ENCODE results near the gene SPSB3. TPM values are rescaled to one million over a fixed set of nuclear protein-coding genes. Genes with fewer than 3 reads are reported as not detected.

SPSB3 gene
- total and polyA plus RNA-seq, 2 of the 13 experiments (the other 11 are each of a cell fraction or from before 2014, with no cell fraction given), result 13.2 to 21.9 TPM

DNA sequence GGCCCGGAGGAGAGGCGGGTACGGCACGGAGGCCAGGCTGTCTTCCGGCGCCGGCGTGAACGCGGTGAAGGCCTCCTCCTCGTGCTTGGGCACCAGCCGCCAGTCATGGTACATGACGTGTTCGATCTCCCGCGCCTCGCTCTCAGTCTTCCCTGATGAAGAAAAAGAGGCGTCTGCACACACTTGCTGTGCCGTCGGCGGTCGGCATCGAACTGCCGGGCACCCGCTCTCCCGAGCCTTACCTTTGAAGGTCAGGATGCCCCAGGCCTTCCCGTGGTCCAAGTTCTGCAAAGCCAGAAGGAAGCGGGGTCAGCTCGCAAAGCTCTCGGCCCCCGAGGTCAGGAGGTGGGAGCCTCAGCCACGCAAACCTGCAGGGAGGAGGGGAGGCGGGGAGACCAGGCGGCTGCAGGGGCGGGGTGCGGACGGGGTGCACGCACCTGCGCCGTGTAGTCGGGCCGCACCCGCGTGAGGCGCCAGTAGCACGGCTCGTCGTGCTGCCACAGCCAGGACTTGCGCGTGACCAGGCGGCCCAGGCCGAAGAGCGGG is 9.9 kb downstream of the SPSB3 start, which contains the start of gene EME2 (continued):
- TF ChIP-seq RBM22 (optimal IDR thresholded peaks at IDR 0.05; ENCODE audit: low read length), result no peak
- TF ChIP-seq, protein P1, sequence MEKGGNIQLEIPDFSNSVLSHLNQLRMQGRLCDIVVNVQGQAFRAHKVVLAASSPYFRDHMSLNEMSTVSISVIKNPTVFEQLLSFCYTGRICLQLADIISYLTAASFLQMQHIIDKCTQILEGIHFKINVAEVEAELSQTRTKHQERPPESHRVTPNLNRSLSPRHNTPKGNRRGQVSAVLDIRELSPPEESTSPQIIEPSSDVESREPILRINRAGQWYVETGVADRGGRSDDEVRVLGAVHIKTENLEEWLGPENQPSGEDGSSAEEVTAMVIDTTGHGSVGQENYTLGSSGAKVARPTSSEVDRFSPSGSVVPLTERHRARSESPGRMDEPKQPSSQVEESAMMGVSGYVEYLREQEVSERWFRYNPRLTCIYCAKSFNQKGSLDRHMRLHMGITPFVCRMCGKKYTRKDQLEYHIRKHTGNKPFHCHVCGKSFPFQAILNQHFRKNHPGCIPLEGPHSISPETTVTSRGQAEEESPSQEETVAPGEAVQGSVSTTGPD (CRISPR knock-in tag; IDR thresholded peaks at IDR 0.05), result no peak
- TF ChIP-seq KLF13 (CRISPR knock-in tag; IDR thresholded peaks at IDR 0.05), result peak; percentile 96
- TF ChIP-seq MAX (IDR thresholded peaks at IDR 0.05), result peak; percentile 35; the same call in 1 of the 2 replicates
- no peak for TF ChIP-seq NONO (IDR thresholded peaks at IDR 0.05)
- TF ChIP-seq NONO (CRISPR knock-in tag; conservative IDR thresholded peaks at IDR 0.05), result no peak
- TF ChIP-seq, protein P2, sequence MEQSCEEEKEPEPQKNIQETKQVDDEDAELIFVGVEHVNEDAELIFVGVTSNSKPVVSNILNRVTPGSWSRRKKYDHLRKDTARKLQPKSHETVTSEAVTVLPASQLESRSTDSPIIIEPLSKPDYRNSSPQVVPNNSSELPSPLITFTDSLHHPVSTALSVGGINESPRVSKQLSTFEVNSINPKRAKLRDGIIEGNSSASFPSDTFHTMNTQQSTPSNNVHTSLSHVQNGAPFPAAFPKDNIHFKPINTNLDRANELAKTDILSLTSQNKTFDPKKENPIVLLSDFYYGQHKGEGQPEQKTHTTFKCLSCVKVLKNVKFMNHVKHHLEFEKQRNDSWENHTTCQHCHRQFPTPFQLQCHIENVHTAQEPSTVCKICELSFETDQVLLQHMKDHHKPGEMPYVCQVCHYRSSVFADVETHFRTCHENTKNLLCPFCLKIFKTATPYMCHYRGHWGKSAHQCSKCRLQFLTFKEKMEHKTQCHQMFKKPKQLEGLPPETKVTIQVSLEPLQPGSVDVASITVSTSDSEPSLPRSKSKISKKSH (CRISPR knock-in tag; IDR thresholded peaks at IDR 0.05; ENCODE audit: borderline replicate concordance), result no peak
- TF ChIP-seq PHF21A (CRISPR knock-in tag; IDR thresholded peaks at IDR 0.05), result no peak
- TF ChIP-seq ZNF703 (CRISPR knock-in tag; IDR thresholded peaks at IDR 0.05; ENCODE audit: borderline replicate concordance), result peak; percentile 3; the same call in 1 of the 2 replicates
- TF ChIP-seq, protein P3, sequence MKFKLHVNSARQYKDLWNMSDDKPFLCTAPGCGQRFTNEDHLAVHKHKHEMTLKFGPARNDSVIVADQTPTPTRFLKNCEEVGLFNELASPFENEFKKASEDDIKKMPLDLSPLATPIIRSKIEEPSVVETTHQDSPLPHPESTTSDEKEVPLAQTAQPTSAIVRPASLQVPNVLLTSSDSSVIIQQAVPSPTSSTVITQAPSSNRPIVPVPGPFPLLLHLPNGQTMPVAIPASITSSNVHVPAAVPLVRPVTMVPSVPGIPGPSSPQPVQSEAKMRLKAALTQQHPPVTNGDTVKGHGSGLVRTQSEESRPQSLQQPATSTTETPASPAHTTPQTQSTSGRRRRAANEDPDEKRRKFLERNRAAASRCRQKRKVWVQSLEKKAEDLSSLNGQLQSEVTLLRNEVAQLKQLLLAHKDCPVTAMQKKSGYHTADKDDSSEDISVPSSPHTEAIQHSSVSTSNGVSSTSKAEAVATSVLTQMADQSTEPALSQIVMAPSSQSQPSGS (CRISPR knock-in tag; IDR thresholded peaks at IDR 0.05), result no peak
- TF ChIP-seq ZNF781 (CRISPR knock-in tag; IDR thresholded peaks at IDR 0.05; ENCODE audit: borderline replicate concordance, not compliant biosample characterization), result no peak
- no peak; the same call in 1 of the 2 replicates for TF ChIP-seq DR1 (CRISPR knock-in tag; IDR thresholded peaks at IDR 0.05)
- TF ChIP-seq ZNF501 (CRISPR knock-in tag; IDR thresholded peaks at IDR 0.05), result no peak; the same call in 1 of the 2 replicates
- TF ChIP-seq IRF2 (CRISPR knock-in tag; IDR thresholded peaks at IDR 0.05), result 0 out of 2 replicates have a peak, but pooled peaks have one; percentile 11
- TF ChIP-seq LCORL (IDR thresholded peaks at IDR 0.05), result no peak
- no peak for TF ChIP-seq LCORL (CRISPR knock-in tag; IDR thresholded peaks at IDR 0.05)
- peak; percentile 26; the same call in 1 of the 2 replicates for TF ChIP-seq ZNF724P (CRISPR knock-in tag; IDR thresholded peaks at IDR 0.05; ENCODE audit: borderline replicate concordance)
- no peak for TF ChIP-seq ZNF34 (CRISPR knock-in tag; IDR thresholded peaks at IDR 0.05; ENCODE audit: borderline replicate concordance)
- TF ChIP-seq, protein P4, sequence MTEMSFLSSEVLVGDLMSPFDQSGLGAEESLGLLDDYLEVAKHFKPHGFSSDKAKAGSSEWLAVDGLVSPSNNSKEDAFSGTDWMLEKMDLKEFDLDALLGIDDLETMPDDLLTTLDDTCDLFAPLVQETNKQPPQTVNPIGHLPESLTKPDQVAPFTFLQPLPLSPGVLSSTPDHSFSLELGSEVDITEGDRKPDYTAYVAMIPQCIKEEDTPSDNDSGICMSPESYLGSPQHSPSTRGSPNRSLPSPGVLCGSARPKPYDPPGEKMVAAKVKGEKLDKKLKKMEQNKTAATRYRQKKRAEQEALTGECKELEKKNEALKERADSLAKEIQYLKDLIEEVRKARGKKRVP (CRISPR knock-in tag; IDR thresholded peaks at IDR 0.05), result no peak
- peak; percentile 45 for TF ChIP-seq RBM39 (IDR thresholded peaks at IDR 0.05; ENCODE audit: low read depth, low read length, poor library complexity, severe bottlenecking)
- TF ChIP-seq ZNF234 (CRISPR knock-in tag; conservative IDR thresholded peaks at IDR 0.05), result 0 out of 2 replicates have a peak, but pooled peaks have one; percentile 53
- no peak for TF ChIP-seq KDM5A (IDR thresholded peaks at IDR 0.05; ENCODE audit: borderline replicate concordance, low read length)
- no peak for TF ChIP-seq RFXANK (CRISPR knock-in tag; IDR thresholded peaks at IDR 0.05)
- TF ChIP-seq HNRNPLL (IDR thresholded peaks at IDR 0.05; ENCODE audit: low read depth, low read length, poor library complexity, severe bottlenecking), result peak; percentile 19
- no peak for TF ChIP-seq ZNF543 (CRISPR knock-in tag; IDR thresholded peaks at IDR 0.05)
- TF ChIP-seq HOXA3 (CRISPR knock-in tag; IDR thresholded peaks at IDR 0.05), result no peak

Measured in HepG2 (cell line).